NB4 (cell line): Measurements from ENCODE around the gene TBC1D9.

Experiments
- POLR2A ChIP-seq: IDR thresholded peaks from 2 replicates; pipeline ENCODE4 v1.6.1; 2011; ENCODE audit warnings: mild to moderate bottlenecking; ENCODE audit not compliant: insufficient read length; ENCODE audit errors: extremely low read depth
- TF ChIP-seq, protein P1 (sequence below): IDR thresholded peaks from one replicate; pipeline ENCODE4 v1.5.1; 2012; ENCODE audit warnings: low read depth, low read length
- TF ChIP-seq, protein P2 (sequence below): IDR thresholded peaks from 2 replicates; pipeline ENCODE4 v1.6.1; 2011; ENCODE audit warnings: low read depth, low read length

DNA sequence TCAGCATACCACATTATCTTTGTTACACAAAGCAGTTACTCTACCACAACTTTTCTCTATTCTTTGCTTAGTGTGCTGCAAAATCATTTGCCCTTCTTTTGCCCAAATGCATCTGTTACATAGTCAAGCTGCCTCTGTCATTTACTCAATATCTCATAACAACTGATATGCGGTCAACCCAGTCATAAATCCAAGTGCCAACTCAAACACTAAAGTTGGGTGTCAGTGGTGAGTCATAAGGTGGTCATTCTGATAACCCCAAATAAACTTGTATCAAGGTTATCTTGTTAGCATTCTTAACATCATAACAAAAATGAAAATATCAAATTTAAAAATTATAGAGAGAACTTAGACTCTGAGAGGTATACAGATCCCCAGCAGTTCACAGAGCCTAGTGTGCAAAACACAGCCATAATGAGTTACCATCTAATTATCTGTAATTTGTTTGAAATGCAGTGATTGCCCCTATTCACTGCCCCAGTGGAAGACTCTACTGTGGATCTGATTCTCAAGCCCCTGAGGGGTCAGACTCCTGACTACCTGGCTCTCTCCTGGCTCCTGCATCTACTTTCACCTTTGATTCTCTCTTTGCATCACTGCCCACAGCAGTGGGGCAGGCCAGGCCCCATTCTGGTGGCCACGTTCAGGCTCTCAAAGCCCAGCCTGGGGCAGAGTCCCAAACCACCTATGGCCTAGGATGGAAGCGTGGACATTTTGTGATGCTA, 29.2 kb downstream of the TBC1D9 start:
- TF ChIP-seq POLR2A = no peak
- TF ChIP-seq, protein P1, sequence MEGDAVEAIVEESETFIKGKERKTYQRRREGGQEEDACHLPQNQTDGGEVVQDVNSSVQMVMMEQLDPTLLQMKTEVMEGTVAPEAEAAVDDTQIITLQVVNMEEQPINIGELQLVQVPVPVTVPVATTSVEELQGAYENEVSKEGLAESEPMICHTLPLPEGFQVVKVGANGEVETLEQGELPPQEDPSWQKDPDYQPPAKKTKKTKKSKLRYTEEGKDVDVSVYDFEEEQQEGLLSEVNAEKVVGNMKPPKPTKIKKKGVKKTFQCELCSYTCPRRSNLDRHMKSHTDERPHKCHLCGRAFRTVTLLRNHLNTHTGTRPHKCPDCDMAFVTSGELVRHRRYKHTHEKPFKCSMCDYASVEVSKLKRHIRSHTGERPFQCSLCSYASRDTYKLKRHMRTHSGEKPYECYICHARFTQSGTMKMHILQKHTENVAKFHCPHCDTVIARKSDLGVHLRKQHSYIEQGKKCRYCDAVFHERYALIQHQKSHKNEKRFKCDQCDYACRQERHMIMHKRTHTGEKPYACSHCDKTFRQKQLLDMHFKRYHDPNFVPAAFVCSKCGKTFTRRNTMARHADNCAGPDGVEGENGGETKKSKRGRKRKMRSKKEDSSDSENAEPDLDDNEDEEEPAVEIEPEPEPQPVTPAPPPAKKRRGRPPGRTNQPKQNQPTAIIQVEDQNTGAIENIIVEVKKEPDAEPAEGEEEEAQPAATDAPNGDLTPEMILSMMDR = no peak
- TF ChIP-seq, protein P2, sequence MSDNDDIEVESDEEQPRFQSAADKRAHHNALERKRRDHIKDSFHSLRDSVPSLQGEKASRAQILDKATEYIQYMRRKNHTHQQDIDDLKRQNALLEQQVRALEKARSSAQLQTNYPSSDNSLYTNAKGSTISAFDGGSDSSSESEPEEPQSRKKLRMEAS = no peak
